Tibial artery (tissue), 4 donors: ENCODE measurements around the gene FRY.

ENCODE experiments used
- DNase-seq, 2 donors: peaks; one replicate each; pipeline ENCODE4 v3.0.0-alpha.2; 2019
- H3K27ac ChIP-seq, 2 donors: fragments of 200-600 bp; sonication (generic) in 1 of 2; 1 replicate in 1 of 2; 2 replicates in 1 of 2; pipeline ENCODE4 v1.5.1; 2018 to 2019; ENCODE audit warnings: mild to moderate bottlenecking in 1 of 2
- H3K27me3 ChIP-seq, 2 donors: fragments of 200-600 bp; sonication (generic) in 1 of 2; one replicate each; pipeline versions ENCODE4 v1.5.1 to v1.6.0; 2016 to 2019
- H3K36me3 ChIP-seq, 3 donors: fragments of 200-600 bp; sonication (generic) in 2 of 3; one replicate each; pipeline ENCODE4 v1.5.1; 2016 to 2019; ENCODE audit warnings: mild to moderate bottlenecking in 2 of 3
- H3K4me1 ChIP-seq, 4 donors: fragments of 200-600 bp; sonication (generic) in 2 of 4; 1 replicate in 3 of 4; 2 replicates in 1 of 4; pipeline ENCODE4 v1.5.1; 2016 to 2019
- H3K4me3 ChIP-seq, 2 donors: fragments of 200-600 bp; sonication (generic) in 1 of 2; 1 replicate in 1 of 2; 2 replicates in 1 of 2; pipeline ENCODE4 v1.5.1; 2018 to 2019; ENCODE audit warnings: mild to moderate bottlenecking in 2 of 2
- H3K9me3 ChIP-seq, 3 donors: fragments of 200-600 bp; sonication (generic) in 1 of 3; one replicate each; pipeline ENCODE4 v1.5.1; 2016 to 2019
- intact Hi-C: fragments of 100-400 bp; cut with DNase I; formaldehyde crosslinking; loops from one replicate; pipeline ENCODE4 v1.15.0; 2023; ENCODE audit warnings: low total_unique reads
- TF ChIP-seq, protein P1 (sequence below), 2 experiments: fragments of 200-600 bp in 1 of 2; fragments of 450-650 bp in 1 of 2; IDR thresholded peaks; one replicate each; pipeline ENCODE4 v1.5.1; 2017 to 2019; ENCODE audit warnings: antibody characterized with exemption in 2 of 2, mild to moderate bottlenecking in 1 of 2, moderate library complexity in 1 of 2

FRY gene

DNA sequence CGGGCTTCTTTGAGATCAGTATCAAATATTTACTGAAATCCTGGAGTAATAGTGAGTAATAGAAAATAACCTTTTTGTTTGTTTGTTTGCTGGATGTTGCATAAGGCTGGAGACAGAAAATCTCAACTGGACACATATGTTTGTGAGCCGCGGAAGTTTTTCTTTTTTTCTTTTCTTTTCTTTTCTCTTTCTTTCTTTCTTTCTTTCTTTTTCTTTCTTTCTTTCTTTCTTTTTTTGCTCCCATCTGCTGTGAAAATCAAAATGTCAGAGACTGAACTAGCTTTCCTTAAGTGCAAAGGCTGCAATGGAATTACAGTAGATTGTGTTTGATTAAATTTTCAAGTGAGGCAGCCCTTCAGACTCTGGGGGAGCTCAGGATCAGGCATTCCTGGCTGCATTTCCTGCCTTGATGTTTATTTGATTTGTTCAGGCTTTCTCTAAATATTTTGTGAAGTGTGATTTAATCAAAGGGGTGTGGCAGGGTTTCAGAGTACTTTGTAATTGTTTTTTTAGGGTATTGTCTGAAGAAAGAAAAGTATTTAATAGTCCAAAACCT lies 319 bp downstream of the FRY start:
- intact Hi-C loops = loop anchor here (10.0 kb wide), 1 partner anchor 83 kb away; no protein-coding TSS in a partner anchor
- TF ChIP-seq, protein P1, sequence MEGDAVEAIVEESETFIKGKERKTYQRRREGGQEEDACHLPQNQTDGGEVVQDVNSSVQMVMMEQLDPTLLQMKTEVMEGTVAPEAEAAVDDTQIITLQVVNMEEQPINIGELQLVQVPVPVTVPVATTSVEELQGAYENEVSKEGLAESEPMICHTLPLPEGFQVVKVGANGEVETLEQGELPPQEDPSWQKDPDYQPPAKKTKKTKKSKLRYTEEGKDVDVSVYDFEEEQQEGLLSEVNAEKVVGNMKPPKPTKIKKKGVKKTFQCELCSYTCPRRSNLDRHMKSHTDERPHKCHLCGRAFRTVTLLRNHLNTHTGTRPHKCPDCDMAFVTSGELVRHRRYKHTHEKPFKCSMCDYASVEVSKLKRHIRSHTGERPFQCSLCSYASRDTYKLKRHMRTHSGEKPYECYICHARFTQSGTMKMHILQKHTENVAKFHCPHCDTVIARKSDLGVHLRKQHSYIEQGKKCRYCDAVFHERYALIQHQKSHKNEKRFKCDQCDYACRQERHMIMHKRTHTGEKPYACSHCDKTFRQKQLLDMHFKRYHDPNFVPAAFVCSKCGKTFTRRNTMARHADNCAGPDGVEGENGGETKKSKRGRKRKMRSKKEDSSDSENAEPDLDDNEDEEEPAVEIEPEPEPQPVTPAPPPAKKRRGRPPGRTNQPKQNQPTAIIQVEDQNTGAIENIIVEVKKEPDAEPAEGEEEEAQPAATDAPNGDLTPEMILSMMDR (IDR thresholded peaks at IDR 0.05) = no peak
- no peak for DNase-seq
- Histone ChIP-seq H3K4me1 (peaks cover 0 to 54% (median 19%) of the 10 kb centered on the region in 4 donors), H3K27ac (peak overlapping the region; percentile 82 to 88), H3K27me3 (no peaks in the 10 kb centered on the region), H3K36me3 (no peaks in the 10 kb centered on the region), H3K9me3 (no peaks in the 10 kb centered on the region), H3K4me3 (peak overlapping the region; percentile 83 to 84)

DNA sequence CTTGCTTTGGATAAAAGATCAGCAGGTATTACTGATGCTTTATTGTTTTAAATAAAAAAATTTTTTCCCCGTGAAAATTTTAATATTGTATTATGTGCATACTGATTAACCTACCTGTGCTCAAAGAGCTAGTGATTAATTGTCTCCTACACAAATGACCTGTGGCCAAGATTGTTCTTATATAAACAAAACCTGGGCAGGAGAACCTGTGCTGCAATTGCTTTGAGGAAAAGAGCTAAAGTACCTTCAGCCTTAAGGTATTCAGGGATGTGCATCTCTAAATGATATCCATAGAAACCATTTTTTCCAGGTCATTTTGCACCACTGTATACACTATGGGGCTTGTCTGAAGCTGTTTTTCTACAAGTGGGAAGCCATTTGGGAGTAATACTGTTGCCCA lies 1.2 kb downstream of the FRY start:
- TF ChIP-seq, protein P1 (IDR thresholded peaks at IDR 0.05) = no peak
- intact Hi-C loops = loop anchor here (10.0 kb wide), 1 partner anchor 82 kb away; no protein-coding TSS in a partner anchor

DNA sequence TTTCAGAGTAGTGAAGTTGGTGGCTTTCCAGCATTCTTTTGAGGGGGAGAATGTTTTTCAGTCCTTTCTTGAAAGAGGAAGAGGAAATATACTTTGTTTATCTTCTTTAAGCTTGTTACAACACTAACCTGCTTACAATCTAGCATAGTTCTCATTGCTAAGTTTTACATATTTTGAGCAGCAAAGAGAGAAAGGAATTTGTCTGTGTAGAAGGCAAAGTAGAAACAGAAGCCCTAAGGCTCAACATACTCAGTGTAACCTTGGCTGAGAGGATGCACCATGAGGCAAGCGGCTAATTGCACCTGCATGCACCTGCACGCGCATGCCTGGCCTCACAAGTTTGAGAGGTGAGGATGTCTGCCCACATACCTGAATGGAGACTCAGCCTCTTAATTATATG lies 2.2 kb downstream of the FRY start:
- no peaks in the 10 kb centered on the region for H3K9me3 ChIP-seq
- H3K27me3 ChIP-seq = no peaks in the 10 kb centered on the region
- H3K27ac ChIP-seq = peak overlapping the region; percentile 82 to 88
- peaks cover 0 to 71% (median 20%) of the 10 kb centered on the region in 4 donors for H3K4me1 ChIP-seq
- intact Hi-C loops = loop anchor here (10.0 kb wide), 1 partner anchor 81 kb away; no protein-coding TSS in a partner anchor
- TF ChIP-seq, protein P1 (IDR thresholded peaks at IDR 0.05) = no peak
- no peak for DNase-seq
- H3K36me3 ChIP-seq = no peaks in the 10 kb centered on the region
- H3K4me3 ChIP-seq = peak overlapping the region; percentile 83 to 84

More for the DNA sequence above, 1.2 kb downstream of the FRY start:
- H3K4me1 ChIP-seq = peaks cover 0 to 62% (median 19%) of the 10 kb centered on the region in 4 donors
- peak overlapping the region; percentile 83 to 84 for H3K4me3 ChIP-seq
- no peak for DNase-seq
- H3K27me3 ChIP-seq = no peaks in the 10 kb centered on the region
- no peaks in the 10 kb centered on the region for H3K36me3 ChIP-seq
- no peaks in the 10 kb centered on the region for H3K9me3 ChIP-seq
- H3K27ac ChIP-seq = peak overlapping the region; percentile 82 to 88

DNA sequence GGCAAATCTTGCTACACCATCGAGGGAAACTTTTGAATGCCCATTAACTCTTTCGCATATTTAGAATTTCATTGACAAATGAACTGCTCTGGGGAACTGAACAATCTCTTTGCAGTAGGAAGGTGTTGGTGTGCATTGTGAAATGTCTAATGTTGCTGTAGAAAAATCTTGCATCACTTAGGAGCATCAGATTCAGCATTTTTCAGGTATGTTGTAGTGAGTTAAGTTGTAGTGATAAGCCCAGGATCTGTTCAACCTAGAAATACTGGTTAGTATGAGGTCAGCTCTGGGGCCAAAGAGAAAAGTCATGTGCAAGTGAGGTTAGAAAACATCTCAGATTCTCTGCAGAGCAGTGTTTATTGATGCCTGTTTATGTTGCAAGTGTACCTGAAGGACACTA lies 4.1 kb downstream of the FRY start:
- no peak for DNase-seq
- H3K4me3 ChIP-seq = peak overlapping the region in 1 of 2 donors; percentile 3
- H3K27me3 ChIP-seq = no peaks in the 10 kb centered on the region
- H3K27ac ChIP-seq = peak overlapping the region; percentile 36 to 55
- H3K36me3 ChIP-seq = no peaks in the 10 kb centered on the region
- no peaks in the 10 kb centered on the region for H3K9me3 ChIP-seq
- TF ChIP-seq, protein P1 (IDR thresholded peaks at IDR 0.05) = no peak
- intact Hi-C loops = loop anchor here (10.0 kb wide), 1 partner anchor 79 kb away; no protein-coding TSS in a partner anchor
- H3K4me1 ChIP-seq = peaks cover 0 to 86% (median 25%) of the 10 kb centered on the region in 4 donors

DNA sequence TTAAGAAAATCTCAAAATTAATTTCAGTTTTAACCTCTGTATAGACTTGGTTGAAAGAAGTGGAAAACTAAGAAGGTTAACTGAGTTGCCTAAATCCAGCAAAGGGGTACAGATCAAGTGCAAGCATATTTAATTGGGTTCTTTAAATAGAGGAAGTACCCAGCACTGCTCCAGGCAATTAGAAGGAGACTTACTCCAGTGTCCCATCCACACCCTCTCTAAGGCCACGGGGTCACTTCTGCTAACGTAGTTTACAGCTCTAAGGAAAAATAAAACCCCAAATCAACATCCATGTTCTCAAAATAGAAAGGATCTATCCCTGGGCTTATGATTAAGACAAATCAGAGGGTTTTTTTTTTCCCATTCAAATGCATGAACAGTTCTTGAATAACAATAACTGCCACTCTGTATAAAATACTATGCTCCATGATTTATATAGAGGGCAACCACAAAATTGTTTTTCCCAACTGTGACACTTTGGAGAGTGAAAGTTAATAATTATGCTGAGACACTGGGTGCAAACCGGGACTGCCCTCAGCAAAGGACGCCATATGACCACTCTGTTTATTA lies 4.6 kb downstream of the FRY start:
- Histone ChIP-seq H3K36me3 (no peaks in the 10 kb centered on the region), H3K27me3 (no peaks in the 10 kb centered on the region), H3K27ac (peak overlapping the region; percentile 36 to 55), H3K4me1 (peaks cover 0 to 88% (median 27%) of the 10 kb centered on the region in 4 donors), H3K4me3 (peak overlapping the region; percentile 25 to 26), H3K9me3 (no peaks in the 10 kb centered on the region)
- TF ChIP-seq, protein P1 (IDR thresholded peaks at IDR 0.05) = no peak
- DNase-seq = no peak
- intact Hi-C loops = loop anchor here (10.0 kb wide), 1 partner anchor 79 kb away; no protein-coding TSS in a partner anchor
